Central memory CD4-positive, alpha-beta T cell (primary cell): Measurements from ENCODE around the gene CCDC121.

Experiments used
- DNase-seq: peaks from one replicate; pipeline ENCODE4 v3.0.0; 2022

The CCDC121 gene

DNA sequence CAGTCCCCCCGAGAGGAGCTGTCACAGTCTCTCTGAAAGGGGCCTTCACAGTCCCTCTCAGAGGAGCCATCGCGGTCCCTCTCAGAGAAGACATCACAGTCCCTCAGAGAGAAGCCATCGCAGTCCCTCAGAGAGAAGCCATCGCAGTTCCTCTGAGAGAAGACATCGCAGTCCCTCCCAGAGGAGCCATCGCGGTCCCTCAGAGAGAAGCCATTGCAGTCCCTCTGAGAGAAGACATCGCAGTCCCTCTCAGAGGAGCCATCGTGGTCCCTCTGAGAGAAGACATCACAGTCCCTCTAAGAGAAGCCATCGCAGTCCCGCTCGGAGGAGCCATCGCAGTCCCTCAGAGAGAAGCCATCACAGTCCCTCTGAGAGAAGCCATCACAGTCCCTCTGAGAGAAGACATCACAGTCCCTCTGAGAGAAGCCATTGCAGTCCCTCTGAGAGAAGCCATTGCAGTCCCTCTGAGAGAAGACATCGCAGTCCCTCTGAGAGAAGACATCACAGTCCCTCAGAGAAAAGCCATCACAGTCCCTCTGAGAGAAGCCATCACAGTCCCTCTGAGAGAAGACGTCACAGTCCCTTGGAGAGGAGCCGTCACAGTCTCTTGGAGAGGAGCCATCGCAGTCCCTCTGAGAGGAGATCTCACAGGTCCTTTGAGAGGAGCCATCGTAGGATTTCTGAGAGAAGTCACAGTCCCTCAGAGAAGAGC, 47.2 kb downstream of the CCDC121 start:
- no peak for DNase-seq
